GM21723 (cell line): Measurements from ENCODE around the gene DTX2.
"Not testable (repeated sequence)": the region's sequence is repeated elsewhere in the genome, so short reads cannot be mapped to it uniquely, and the experiment has no call there.

Experiments
- ATAC-seq: cut with Tn5 transposase; IDR thresholded peaks from one replicate; pipeline ENCODE4 v1.9.1; 2021; ENCODE audit warnings: mild to moderate bottlenecking, moderate library complexity; ENCODE audit not compliant: unreplicated experiment

Gene DTX2

GRCh38 chr7:76442664-76443446 is 18.7 kb upstream of the DTX2 start:
- not testable (repeated sequence) for ATAC-seq

DNA sequence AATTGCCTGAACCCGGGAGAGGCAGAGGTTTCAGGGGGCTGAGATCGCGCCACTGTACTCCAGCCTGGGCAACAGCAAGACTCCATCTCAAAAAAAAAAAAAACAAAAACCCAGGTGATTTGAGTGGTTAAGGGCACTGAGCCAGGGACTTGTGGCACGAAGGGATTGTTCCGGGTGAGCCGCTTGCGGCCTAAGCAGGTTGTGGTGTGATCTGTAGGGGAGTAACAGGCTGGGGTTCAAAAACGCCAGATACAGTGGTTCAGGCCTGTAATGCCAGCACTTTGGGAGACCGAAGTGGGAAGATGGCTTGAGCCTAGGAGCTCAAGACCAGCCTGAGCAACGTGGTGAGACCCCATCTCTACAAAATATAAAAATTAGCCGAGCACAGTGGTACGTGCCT is 17.7 kb upstream of the DTX2 start:
- ATAC-seq: not testable (repeated sequence)

GRCh38 chr7:76445577-76446008 is 15.9 kb upstream of the DTX2 start:
- ATAC-seq: peak; percentile 82

DNA sequence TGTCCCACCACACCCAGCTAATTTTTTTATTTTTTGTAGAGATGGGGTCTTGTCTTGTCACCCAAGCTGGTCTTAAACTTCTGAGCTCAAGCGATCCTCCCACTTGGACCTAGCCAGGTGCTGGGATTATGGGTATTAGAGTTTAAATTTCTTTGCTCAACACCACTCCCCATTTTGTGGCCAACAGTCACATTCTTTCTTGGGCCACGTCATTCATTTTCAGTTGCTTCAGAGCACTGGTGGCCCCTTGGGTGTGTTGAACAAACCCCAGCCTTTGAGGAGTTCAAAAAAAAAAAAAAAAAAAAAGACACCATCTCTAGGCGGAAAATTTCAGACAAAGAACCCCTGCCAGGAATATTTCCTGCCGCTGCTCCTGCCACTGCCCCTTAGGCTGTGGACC is 4.5 kb upstream of the DTX2 start:
- ATAC-seq: not testable (repeated sequence)

DNA sequence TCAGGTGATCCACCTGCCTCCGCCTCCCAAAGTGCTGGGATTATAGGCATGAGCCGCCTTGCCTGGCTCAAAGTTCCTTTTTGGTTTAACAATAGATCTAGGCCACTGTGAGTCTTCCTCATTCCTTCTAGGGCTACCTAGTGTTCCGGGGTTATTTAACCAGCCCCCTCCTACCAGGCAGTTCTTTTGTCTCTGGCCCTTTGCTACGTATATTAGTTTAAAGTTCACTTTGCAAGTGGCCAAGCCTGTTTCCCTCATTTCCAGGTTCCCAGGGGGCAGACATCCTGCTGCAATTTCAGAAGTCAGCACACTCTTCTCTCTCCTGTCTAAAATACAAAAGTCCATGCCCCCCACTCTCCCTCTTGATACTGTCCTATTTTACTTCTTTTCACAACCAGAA is 3.0 kb upstream of the DTX2 start:
- not testable (repeated sequence) for ATAC-seq

DNA sequence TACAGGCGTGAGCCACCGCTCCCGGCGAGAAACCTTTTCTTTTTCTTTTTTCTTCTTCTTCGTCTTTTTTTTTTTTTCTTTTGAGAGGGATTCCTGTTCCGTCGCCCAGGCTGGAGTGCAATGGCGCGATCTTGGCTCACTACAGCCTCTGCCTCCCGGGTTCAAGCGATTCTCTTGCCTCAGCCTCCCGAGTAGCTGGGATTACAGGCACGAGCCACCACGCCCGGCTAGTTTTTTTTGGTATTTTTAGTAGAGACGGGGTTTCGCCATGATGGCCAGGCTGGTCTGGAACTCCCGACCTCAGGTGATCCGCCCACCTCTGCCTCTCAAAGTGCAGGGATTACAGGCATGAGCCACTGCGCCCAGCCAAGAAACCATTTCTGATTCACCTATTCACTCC is 742 bp upstream of the DTX2 start:
- ATAC-seq: not testable (repeated sequence)

- ATAC-seq: peak; percentile 27
Observed at GRCh38 chr7:76462271-76462882, 868 bp downstream of the DTX2 start.

- not testable (repeated sequence) for ATAC-seq
Observed at GRCh38 chr7:76464959-76465358, 3.5 kb downstream of the DTX2 start.

DNA sequence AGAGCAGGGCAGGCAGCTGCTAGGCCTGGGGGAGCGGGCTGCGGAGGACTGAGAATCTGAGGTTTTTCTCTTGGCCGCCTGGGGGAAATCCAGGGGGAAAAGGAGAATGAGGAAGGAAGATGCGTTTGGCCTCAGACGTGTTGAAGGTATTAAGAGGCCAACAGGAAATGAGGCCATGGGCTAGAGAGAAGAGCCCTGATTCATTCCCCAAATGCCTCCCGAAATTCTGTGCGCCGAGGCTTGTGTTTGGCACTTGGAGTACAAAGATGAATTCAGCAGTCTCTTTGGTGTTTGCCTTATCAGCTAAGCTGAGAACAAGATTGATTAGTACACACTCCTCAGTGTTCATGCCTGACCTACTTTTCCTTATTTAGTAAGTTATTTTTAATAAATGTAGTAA is 4.4 kb downstream of the DTX2 start:
- not testable (repeated sequence) for ATAC-seq

DNA sequence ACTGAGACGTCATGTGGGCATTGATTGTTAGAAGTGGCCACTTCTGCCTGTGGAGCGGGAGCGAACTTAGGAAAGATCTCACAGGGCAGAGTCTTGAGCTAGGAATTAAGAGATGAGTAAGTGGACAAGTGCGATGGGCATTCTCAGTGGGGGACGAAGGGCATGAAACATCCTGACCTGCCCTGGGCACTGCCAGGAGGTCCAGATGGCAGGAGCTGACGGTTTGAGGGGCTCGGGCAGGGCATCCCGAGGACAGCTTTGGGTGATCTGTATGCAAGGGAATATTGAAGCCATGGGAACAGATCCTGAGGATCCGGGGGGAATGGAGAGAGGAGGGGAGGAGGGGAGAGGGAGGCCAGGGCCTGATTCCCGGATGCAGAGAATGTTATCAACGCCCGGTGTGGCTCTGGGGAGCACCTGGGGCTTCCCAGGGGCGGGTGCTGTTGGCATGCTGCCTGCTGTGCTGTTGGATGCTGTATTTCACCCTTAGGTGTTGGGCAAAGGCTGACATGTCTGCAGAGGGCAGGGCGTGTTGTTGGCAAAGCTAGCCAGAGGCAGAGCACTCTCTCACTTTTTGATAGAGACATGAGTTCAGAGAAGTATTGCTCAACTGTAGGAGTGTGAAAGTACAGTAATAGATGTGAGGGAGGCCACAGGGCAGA is 6.4 kb downstream of the DTX2 start:
- ATAC-seq: not testable (repeated sequence)

GRCh38 chr7:76471556-76472221 is 10.2 kb downstream of the DTX2 start:
- not testable (repeated sequence) for ATAC-seq

DNA sequence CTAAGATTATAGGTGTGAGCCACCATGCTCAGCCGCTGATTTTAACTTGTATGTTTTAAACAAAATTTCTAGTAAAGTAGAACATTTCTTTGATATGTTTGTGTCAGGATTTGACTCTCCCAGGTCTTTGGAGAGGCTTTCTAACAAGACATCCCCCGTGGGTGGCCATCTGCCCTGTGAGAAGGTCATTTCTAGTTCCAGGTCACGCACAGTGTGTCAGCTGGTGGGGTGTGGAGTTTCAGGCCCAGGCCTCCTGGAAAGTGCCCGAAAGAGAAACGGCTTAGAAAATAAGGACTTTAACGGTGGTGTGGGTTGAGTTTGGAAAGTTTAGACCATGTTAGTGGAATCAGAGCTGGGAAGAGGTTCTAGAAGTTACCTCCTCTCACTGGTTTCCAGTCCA is 11.6 kb downstream of the DTX2 start:
- not testable (repeated sequence) for ATAC-seq

DNA sequence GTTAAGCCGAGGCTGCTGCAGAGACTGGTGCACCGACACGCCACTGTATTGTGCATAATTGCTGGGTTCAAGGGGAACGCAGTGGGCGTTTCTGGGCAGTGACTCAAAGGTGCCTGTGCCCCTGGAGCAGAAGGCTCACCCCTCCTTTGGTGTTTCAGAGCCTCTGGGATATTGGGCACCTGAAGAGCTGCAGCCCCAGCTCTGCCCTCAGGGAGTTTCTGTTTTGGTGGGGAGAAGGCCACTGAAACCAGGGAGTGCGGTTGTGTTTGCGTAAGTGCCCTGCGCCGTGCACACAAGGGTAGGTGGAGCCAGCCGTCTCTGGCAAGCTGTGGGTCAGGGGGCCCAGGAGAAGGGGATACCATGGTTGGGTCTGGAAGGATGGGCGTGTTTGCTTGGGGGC is 14.8 kb downstream of the DTX2 start:
- ATAC-seq: not testable (repeated sequence)

DNA sequence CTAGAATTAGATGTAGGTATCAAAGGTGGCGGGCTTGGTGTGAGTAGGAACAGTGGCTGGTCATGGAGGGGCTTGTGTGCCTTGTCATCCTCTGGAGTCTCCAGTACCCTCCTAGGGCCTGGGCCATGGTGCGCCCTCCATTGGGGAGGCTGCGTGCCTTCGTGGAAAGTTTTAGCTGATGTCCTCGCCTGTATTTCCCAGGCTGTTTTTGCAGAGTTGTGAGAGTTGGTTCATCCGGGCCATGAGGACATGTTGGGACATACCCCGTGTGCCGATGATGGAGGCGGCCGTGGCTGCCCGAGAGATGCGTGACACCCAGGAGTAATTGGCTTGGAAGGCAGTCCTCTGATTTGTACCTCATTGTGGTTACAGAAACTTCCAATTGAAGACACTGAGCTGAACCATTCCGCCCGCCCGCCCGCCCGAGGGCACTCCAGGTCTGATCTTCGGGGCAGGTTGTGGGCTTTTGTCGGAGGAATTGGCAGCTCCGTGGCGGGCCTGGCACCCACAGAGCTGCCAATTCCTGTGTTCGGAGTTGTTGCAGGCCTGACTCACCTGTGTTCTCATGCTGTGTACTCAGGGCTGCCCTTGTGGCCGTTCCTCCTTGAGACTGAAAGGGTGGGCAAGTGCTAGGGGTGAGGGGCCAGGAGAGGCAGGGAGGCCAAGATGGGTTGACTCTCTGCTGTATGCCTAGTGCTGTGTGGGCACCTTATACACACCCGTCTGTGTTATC is 15.4 kb downstream of the DTX2 start:
- ATAC-seq: not testable (repeated sequence)

GRCh38 chr7:76479628-76480027 is 18.1 kb downstream of the DTX2 start:
- not testable (repeated sequence) for ATAC-seq

DNA sequence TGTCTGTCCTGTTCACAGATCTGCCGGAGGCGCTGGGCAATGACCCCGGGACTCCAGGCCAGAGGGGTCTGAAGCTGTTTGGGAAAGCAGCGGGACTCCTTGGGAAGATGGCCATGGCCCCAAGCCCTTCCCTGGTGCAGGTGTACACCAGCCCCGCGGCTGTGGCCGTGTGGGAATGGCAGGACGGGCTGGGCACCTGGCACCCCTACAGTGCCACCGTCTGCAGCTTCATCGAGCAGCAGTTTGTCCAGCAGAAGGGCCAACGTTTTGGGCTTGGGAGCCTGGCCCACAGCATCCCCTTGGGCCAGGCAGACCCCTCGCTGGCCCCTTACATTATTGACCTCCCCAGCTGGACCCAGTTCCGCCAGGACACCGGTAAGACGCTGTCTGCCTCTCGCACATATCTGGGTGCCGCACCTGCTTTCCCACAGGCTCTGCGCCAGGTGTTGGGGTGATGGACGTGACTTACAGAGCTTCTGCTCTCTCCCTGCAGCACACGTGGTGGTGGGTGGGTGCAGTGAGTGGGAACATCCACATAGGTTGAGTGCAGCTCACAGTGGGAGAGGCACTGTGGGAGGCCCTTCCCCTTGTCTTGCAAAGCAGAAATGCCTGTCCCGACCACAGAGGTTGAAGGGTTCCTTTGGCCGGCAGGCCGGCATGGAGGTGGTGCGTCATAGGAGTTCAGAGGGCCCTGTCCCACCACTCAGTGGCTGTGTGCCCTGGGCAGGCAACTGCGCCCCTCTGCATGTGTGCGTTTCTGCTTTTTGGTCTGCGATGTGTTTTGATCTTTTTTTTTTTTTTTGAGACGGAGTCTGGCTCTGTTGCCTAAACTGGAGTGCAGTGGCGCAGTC is 19.1 kb downstream of the DTX2 start:
- ATAC-seq: not testable (repeated sequence)

- ATAC-seq: not testable (repeated sequence)
Observed at GRCh38 chr7:76482660-76483059, 21.2 kb downstream of the DTX2 start.

DNA sequence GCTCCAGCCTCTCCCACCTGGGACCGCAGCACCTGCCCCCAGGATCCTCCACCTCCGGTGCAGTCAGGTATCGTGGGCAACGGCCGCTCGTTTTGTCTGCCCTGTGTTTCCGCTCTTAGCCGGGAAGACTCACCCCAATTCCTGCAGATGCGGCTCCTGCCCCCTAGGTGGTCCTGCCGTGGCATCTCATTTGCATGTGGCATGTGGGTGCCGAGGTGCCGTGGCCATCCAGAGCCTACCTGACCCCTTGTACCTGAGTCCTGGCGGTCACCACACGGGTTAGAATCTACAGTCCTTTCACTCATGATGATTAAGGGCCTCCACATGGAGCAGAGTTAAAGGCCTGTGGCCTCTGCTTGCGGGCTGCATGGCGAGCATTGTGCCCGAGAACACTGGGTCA is 21.6 kb downstream of the DTX2 start:
- not testable (repeated sequence) for ATAC-seq

DNA sequence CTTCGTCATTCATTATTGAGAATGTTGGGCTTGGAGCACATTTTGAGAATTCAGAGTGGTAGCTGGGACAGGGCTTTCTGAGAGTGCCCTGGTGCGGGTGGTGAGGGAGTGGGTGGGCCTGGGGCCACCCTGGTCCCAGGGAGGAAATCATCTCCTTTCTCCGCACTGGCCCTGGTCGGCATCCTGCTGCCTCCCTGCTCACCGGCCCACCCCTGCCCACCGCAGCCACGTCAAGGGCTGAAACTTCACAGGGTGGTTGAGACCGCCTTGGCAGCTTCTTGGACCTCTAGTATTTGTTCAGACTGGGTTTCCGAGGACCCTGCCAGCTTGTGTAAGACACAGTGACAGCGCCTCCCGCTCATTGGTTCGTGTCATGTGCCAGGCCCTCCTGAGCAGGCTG is 22.9 kb downstream of the DTX2 start:
- not testable (repeated sequence) for ATAC-seq
